B cell (primary cell): ENCODE results near the gene IGSF9. TPM values are rescaled to one million over a fixed set of nuclear protein-coding genes. Genes with fewer than 3 reads are reported as not detected.

Experiments used
- ATAC-seq: fragments of 200-7000 bp; cut with Tn5 transposase; one replicate; pipeline ENCODE4 v1.10.0; 2021; ENCODE audit warnings: low read depth, mild to moderate bottlenecking, moderate number of reproducible peaks, moderate library complexity
- CTCF ChIA-PET: fragments of 350-600 bp; sonication (Branson Sonifier 250); formaldehyde crosslinking; loops from one replicate; lab custom pipeline; 2021; ENCODE audit warnings: antibody characterized with exemption, inconsistent platforms; lab: Charles Lee
- POLR2A ChIA-PET: fragments of 350-600 bp; sonication (Branson Sonifier 250); formaldehyde crosslinking; loops from one replicate; lab custom pipeline; 2021; ENCODE audit warnings: antibody characterized with exemption; lab: Charles Lee
- DNase-seq: peaks from one replicate; pipeline ENCODE4 v3.0.0; 2013
- H2AFZ ChIP-seq: 2 replicates; pipeline ENCODE4 v1.6.1; 2012; ENCODE audit warnings: mild to moderate bottlenecking, low read depth, low read length; ENCODE audit not compliant: insufficient read depth, poor library complexity, severe bottlenecking
- H3K27ac ChIP-seq, 2 donors: 1 replicate in 1 of 2; 2 replicates in 1 of 2; pipeline ENCODE4 v1.5.1; 2012 to 2013; ENCODE audit warnings: low read length in 2 of 2, mild to moderate bottlenecking in 2 of 2, moderate library complexity in 1 of 2
- H3K27me3 ChIP-seq, 4 experiments: fragments of 200-600 bp in 1 of 4; sonication (generic) in 1 of 4; replicated peaks in 1 of 4; 1 replicate in 2 of 4; 2 replicates in 2 of 4; pipeline versions ENCODE4 v1.6.1 to v1.7.0; 2013 to 2016; ENCODE audit warnings: low read length in 3 of 4, mild to moderate bottlenecking in 2 of 4, mixed read lengths in 1 of 4, moderate library complexity in 1 of 4; ENCODE audit not compliant: insufficient read depth in 4 of 4, control insufficient read depth in 3 of 4; ENCODE audit errors: control extremely low read depth in 1 of 4
- H3K36me3 ChIP-seq, 2 experiments: replicated peaks in 1 of 2; 1 replicate in 1 of 2; 2 replicates in 1 of 2; pipeline versions ENCODE4 v1.6.1 to v1.7.1; 2013; ENCODE audit warnings: low read length in 1 of 2; ENCODE audit not compliant: insufficient read depth in 2 of 2, control insufficient read depth in 1 of 2; ENCODE audit errors: control extremely low read depth in 1 of 2, extremely low read depth in 1 of 2
- H3K4me1 ChIP-seq, 2 donors: fragments of 200-600 bp in 1 of 2; sonication (generic) in 1 of 2; 1 replicate in 1 of 2; 2 replicates in 1 of 2; pipeline versions ENCODE4 v1.5.1 to v1.6.1; 2013 to 2017; ENCODE audit warnings: low read length in 2 of 2; ENCODE audit not compliant: control insufficient read depth in 2 of 2, insufficient read depth in 2 of 2
- H3K4me2 ChIP-seq: replicated peaks from 2 replicates; pipeline ENCODE3; 2012; ENCODE audit warnings: mild to moderate bottlenecking, low read depth, low read length; ENCODE audit not compliant: poor library complexity, severe bottlenecking
- H3K4me3 ChIP-seq, 5 experiments: fragments of 200-600 bp in 1 of 5; sonication (generic) in 1 of 5; 1 replicate in 3 of 5; 2 replicates in 2 of 5; pipeline versions ENCODE4 v1.5.1 to v1.7.0; 2011 to 2016; ENCODE audit warnings: low read length in 4 of 5, mild to moderate bottlenecking in 4 of 5, low read depth in 2 of 5, control low read depth in 1 of 5, moderate library complexity in 1 of 5; ENCODE audit not compliant: insufficient read depth in 1 of 5; ENCODE audit errors: control extremely low read depth in 1 of 5, extremely low read depth in 1 of 5
- H3K79me2 ChIP-seq: fragments of 200-600 bp; sonication (generic); one replicate; pipeline ENCODE4 v1.6.0; 2016; ENCODE audit warnings: low read length; ENCODE audit not compliant: control insufficient read depth, insufficient read depth
- H3K9ac ChIP-seq: fragments of 200-600 bp; sonication (generic); 2 replicates; pipeline ENCODE4 v1.6.1; 2017; ENCODE audit warnings: mild to moderate bottlenecking, low read length, moderate library complexity
- H3K9me3 ChIP-seq, 3 donors: one replicate each; pipeline versions ENCODE4 v1.6.1 to v1.7.1; 2013; ENCODE audit warnings: low read length in 2 of 3; ENCODE audit not compliant: control insufficient read depth in 2 of 3, insufficient read depth in 1 of 3; ENCODE audit errors: control extremely low read depth in 1 of 3
- H4K20me1 ChIP-seq: 2 replicates; pipeline ENCODE4 v1.6.0; 2012; ENCODE audit warnings: mild to moderate bottlenecking, low read length; ENCODE audit not compliant: insufficient read depth, control insufficient read depth, poor library complexity, severe bottlenecking
- H3K27ac Mint-ChIP-seq: one replicate; pipeline ENCODE4 v1.8.0; 2021; ENCODE audit warnings: mixed read lengths
- H3K27me3 Mint-ChIP-seq: one replicate; pipeline ENCODE4 v1.8.0; 2021; ENCODE audit warnings: mixed read lengths
- H3K4me1 Mint-ChIP-seq: one replicate; pipeline ENCODE4 v1.8.0; 2021; ENCODE audit warnings: mixed read lengths
- H3K4me3 Mint-ChIP-seq: one replicate; pipeline ENCODE4 v1.8.0; 2021; ENCODE audit warnings: mixed read lengths
- H3K9me3 Mint-ChIP-seq: one replicate; pipeline ENCODE4 v1.8.0; 2022; ENCODE audit warnings: mixed read lengths; ENCODE audit not compliant: insufficient read depth
- EZH2 ChIP-seq: IDR thresholded peaks from 2 replicates; pipeline ENCODE4 v1.6.1; 2012; ENCODE audit warnings: borderline replicate concordance, low read depth, mild to moderate bottlenecking, moderate library complexity, low read length; ENCODE audit not compliant: insufficient read depth, poor library complexity, severe bottlenecking
- WGBS: methylation state at CpG from one replicate; pipeline ENCODE4 v1.1.5; 2013; ENCODE audit warnings: missing lambda C conversion rate; ENCODE audit not compliant: insufficient coverage; 5-methylcytosine and 5-hydroxymethylcytosine counted together
- intact Hi-C: fragments of 100-400 bp; cut with micrococcal nuclease; formaldehyde crosslinking; loops from one replicate; pipeline ENCODE4 v1.10.0; 2022
- polyA plus RNA-seq: library from polyadenylated mRNA; depleted of rRNA; stranded (reverse); fragments of >200 nt; gene quantifications from 2 replicates; pipeline ENCODE4 v1.2.3, GENCODE V29; 2012
- total RNA-seq, 2 donors: library from RNA; stranded (reverse); fragments of 120-200 nt in 1 of 2; gene quantifications; 1 replicate in 1 of 2; 2 replicates in 1 of 2; pipeline versions ENCODE4 v1.2.3 to v1.2.4, GENCODE V29; 2013 to 2022
- TF ChIP-seq, protein P1 (sequence below): fragments of 200-600 bp; IDR thresholded peaks from one replicate; pipeline ENCODE4 v1.8.0; 2022; ENCODE audit warnings: antibody characterized with exemption, mild to moderate bottlenecking

Gene IGSF9
- total and polyA plus RNA-seq, 2 donors (not counting 1 experiment from before 2014, with no cell fraction given) = 0.36 to 0.37 TPM

DNA sequence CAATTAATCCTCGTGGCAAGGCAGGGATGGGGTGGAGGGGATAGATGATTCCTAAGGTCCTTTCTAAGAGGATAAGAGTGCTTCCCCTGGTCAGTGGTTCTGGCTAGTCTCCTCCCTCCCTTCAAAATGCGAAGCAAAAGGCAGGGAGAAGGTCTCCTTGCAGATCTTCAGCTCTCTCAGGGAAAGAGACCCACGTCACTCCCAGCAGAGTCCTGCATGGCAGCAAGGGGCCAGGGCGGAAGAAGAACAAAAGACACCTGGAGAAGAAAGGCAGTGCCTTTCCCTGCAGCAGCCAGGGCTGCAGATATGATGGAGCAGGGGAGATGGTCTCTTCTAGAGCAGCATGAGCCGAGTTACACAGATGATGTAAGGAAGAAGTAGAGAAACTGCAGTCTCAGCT lies 38.3 kb upstream of the IGSF9 start:
- POLR2A ChIA-PET = no interaction called here
- no peaks in the 10 kb centered on the region for H4K20me1 ChIP-seq
- no peak for DNase-seq
- H3K4me1 ChIP-seq = no peaks in the 10 kb centered on the region
- H3K9me3 Mint-ChIP-seq = no peaks in the 10 kb centered on the region
- peaks cover 0 to 30% (median 5%) of the 10 kb centered on the region in 4 experiments for H3K27me3 ChIP-seq
- H3K79me2 ChIP-seq = no peaks in the 10 kb centered on the region
- no peaks in the 10 kb centered on the region for H3K36me3 ChIP-seq
- peaks cover 0 to 3% (median 0%) of the 10 kb centered on the region in 3 donors for H3K9me3 ChIP-seq
- 72% methylated on average over 3 of the region's 5 CpGs for WGBS
- H3K27ac ChIP-seq = no peak overlapping the region
- no peaks in the 10 kb centered on the region for H3K4me1 Mint-ChIP-seq
- no peak overlapping the region for H3K4me3 Mint-ChIP-seq
- no peak overlapping the region for H3K4me3 ChIP-seq
- no peak overlapping the region for H2AFZ ChIP-seq
- H3K27me3 Mint-ChIP-seq = peaks cover 50% of the 10 kb centered on the region
- intact Hi-C loops = no loop called here
- CTCF ChIA-PET = interaction anchor here (0.6 kb wide), 1 partner anchor 671 kb away, joined by 3 read pairs; no protein-coding TSS in a partner anchor
- TF ChIP-seq EZH2 = no peak
- TF ChIP-seq, protein P1, sequence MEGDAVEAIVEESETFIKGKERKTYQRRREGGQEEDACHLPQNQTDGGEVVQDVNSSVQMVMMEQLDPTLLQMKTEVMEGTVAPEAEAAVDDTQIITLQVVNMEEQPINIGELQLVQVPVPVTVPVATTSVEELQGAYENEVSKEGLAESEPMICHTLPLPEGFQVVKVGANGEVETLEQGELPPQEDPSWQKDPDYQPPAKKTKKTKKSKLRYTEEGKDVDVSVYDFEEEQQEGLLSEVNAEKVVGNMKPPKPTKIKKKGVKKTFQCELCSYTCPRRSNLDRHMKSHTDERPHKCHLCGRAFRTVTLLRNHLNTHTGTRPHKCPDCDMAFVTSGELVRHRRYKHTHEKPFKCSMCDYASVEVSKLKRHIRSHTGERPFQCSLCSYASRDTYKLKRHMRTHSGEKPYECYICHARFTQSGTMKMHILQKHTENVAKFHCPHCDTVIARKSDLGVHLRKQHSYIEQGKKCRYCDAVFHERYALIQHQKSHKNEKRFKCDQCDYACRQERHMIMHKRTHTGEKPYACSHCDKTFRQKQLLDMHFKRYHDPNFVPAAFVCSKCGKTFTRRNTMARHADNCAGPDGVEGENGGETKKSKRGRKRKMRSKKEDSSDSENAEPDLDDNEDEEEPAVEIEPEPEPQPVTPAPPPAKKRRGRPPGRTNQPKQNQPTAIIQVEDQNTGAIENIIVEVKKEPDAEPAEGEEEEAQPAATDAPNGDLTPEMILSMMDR = no peak
- no peak overlapping the region for H3K27ac Mint-ChIP-seq
- H3K9ac ChIP-seq = no peak overlapping the region
- ATAC-seq = no peak
- no peak overlapping the region for H3K4me2 ChIP-seq

DNA sequence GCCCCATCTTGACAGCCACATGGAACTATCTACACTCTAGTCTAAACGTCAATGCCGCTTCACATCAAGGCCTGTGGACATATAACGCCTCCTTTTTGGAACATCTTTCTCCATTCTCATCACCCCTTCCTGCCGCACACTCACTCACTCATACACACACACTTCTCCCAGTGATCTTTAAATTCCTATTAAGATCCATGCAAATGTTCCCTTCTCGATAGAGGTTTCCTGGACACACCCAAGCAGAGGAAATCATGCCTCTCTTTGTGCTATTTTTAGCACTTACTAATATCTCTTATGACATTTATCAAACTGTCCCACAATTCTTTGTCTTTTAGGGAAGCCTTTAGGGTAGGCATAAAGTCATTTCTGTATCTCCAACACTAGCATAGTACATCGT lies 36.9 kb upstream of the IGSF9 start:
- no peak overlapping the region for H3K9ac ChIP-seq
- TF ChIP-seq EZH2 = no peak
- TF ChIP-seq, protein P1 = no peak
- ChIA-PET CTCF (no interaction called here), POLR2A (no interaction called here)
- H3K4me3 ChIP-seq = no peak overlapping the region
- no peaks in the 10 kb centered on the region for H3K4me1 ChIP-seq
- no peaks in the 10 kb centered on the region for H3K4me1 Mint-ChIP-seq
- H2AFZ ChIP-seq = no peak overlapping the region
- no peak overlapping the region for H3K27ac Mint-ChIP-seq
- DNase-seq = no peak
- peaks cover 0 to 3% (median 0%) of the 10 kb centered on the region in 3 donors for H3K9me3 ChIP-seq
- H3K27ac ChIP-seq = no peak overlapping the region
- no peaks in the 10 kb centered on the region for H4K20me1 ChIP-seq
- no peak for ATAC-seq
- no peak overlapping the region for H3K4me3 Mint-ChIP-seq
- H3K4me2 ChIP-seq = no peak overlapping the region
- no peaks in the 10 kb centered on the region for H3K79me2 ChIP-seq
- WGBS = 100% methylated on average over 3 of the region's 6 CpGs
- H3K27me3 Mint-ChIP-seq = peaks cover 55% of the 10 kb centered on the region
- intact Hi-C loops = no loop called here
- no peaks in the 10 kb centered on the region for H3K9me3 Mint-ChIP-seq
- peaks cover 0 to 26% (median 7%) of the 10 kb centered on the region in 4 experiments for H3K27me3 ChIP-seq
- H3K36me3 ChIP-seq = no peaks in the 10 kb centered on the region
